Caco-2 (cell line): ENCODE measurements around the gene CDK19. TPM values are rescaled to one million over a fixed set of nuclear protein-coding genes. Genes with fewer than 3 reads are reported as not detected.

Experiments used
- BruUV-seq: library from RNA; stranded (reverse); fragments of 400-500 nt; replicated peaks from 2 replicates; lab custom pipeline; 2021; lab: Mats Ljungman, UMichigan
- CTCF ChIA-PET: fragments of 300-600 bp; sonication (Branson Sonifier 250); formaldehyde crosslinking; loops from one replicate; lab custom pipeline; 2022; ENCODE audit warnings: antibody characterized with exemption; lab: Charles Lee
- POLR2A ChIA-PET: fragments of 300-600 bp; sonication (Branson Sonifier 250); formaldehyde crosslinking; loops from one replicate; lab custom pipeline; 2022; ENCODE audit warnings: antibody characterized with exemption; lab: Charles Lee
- DNase-seq, 2 experiments: peaks; one replicate each; pipeline versions ENCODE4 v3.0.0 to v3.0.0-alpha.2; 2020 to 2022
- H3K27me3 ChIP-seq: replicated peaks from 2 replicates; pipeline ENCODE4 v1.6.0; 2011; ENCODE audit warnings: low read length; ENCODE audit not compliant: control insufficient read depth, insufficient read depth
- H3K36me3 ChIP-seq: 2 replicates; pipeline ENCODE4 v1.5.1; 2011; ENCODE audit warnings: low read length; ENCODE audit not compliant: control insufficient read depth, insufficient read depth
- H3K4me1 ChIP-seq: fragments of 250-450 bp; sonication (Bioruptor Pico); 2 replicates; pipeline ENCODE4 v1.5.1; 2020; ENCODE audit warnings: mild to moderate bottlenecking
- H3K4me3 ChIP-seq: 2 replicates; pipeline ENCODE4 v1.5.1; 2011; ENCODE audit warnings: low read depth, mild to moderate bottlenecking, control low read depth, low read length
- H3K9me3 ChIP-seq: fragments of 250-450 bp; sonication (Bioruptor Pico); 2 replicates; pipeline ENCODE4 v1.5.1; 2020; ENCODE audit warnings: mild to moderate bottlenecking, moderate library complexity
- H3K27ac Mint-ChIP-seq: one replicate; pipeline ENCODE4 v1.8.0; 2022; ENCODE audit warnings: mixed read lengths; ENCODE audit not compliant: unreplicated experiment
- H3K27me3 Mint-ChIP-seq: one replicate; pipeline ENCODE4 v1.8.0; 2022; ENCODE audit warnings: mixed read lengths; ENCODE audit not compliant: insufficient read depth, unreplicated experiment
- H3K36me3 Mint-ChIP-seq: one replicate; pipeline ENCODE4 v1.8.0; 2022; ENCODE audit warnings: mild to moderate bottlenecking, mixed read lengths; ENCODE audit not compliant: insufficient read depth, unreplicated experiment
- H3K4me1 Mint-ChIP-seq: one replicate; pipeline ENCODE4 v1.8.0; 2022; ENCODE audit warnings: low read depth, mixed read lengths; ENCODE audit not compliant: unreplicated experiment
- H3K4me3 Mint-ChIP-seq: one replicate; pipeline ENCODE4 v1.8.0; 2022; ENCODE audit warnings: mild to moderate bottlenecking, moderate library complexity, mixed read lengths; ENCODE audit not compliant: unreplicated experiment
- H3K9me3 Mint-ChIP-seq: one replicate; pipeline ENCODE4 v1.8.0; 2022; ENCODE audit warnings: mixed read lengths; ENCODE audit not compliant: unreplicated experiment
- CTCF ChIP-seq, 2 experiments: fragments of 200-600 bp in 1 of 2; IDR thresholded peaks; 1 replicate in 1 of 2; 2 replicates in 1 of 2; pipeline versions ENCODE4 v1.5.1 to v1.8.0; 2011 to 2022; ENCODE audit warnings: antibody characterized with exemption in 1 of 2, control low read depth in 1 of 2, inconsistent platforms in 1 of 2, low read depth in 1 of 2, low read length in 1 of 2, mild to moderate bottlenecking in 1 of 2, moderate library complexity in 1 of 2; ENCODE audit not compliant: insufficient read depth in 1 of 2, severe bottlenecking in 1 of 2, unreplicated experiment in 1 of 2
- intact Hi-C: fragments of 100-400 bp; cut with micrococcal nuclease; formaldehyde crosslinking; loops from one replicate; pipeline ENCODE4 v1.10.0; 2022; ENCODE audit not compliant: unreplicated experiment
- total RNA-seq: library from RNA; stranded (reverse); gene quantifications from 2 replicates; pipeline ENCODE4 v1.2.3, GENCODE V29; 2022

The CDK19 gene
- total RNA-seq, 1 experiment from 2014 or later, result 24.6 TPM

GRCh38 chr6:110575925-110576463 is 239.3 kb downstream of the CDK19 start:
- Mint-ChIP-seq H3K36me3 (no peaks in the 10 kb centered on the region), H3K27ac (no peak overlapping the region), H3K9me3 (no peaks in the 10 kb centered on the region), H3K4me3 (no peak overlapping the region), H3K4me1 (no peaks in the 10 kb centered on the region), H3K27me3 (no peaks in the 10 kb centered on the region)
- TF ChIP-seq CTCF (IDR thresholded peaks at IDR 0.05; ENCODE audit: insufficient read depth in 1 of 2, low read depth in 1 of 2, low read length in 1 of 2, severe bottlenecking in 1 of 2, unreplicated experiment in 1 of 2), result no peak
- ChIA-PET POLR2A (no interaction called here), CTCF (no interaction called here)
- DNase-seq, result no peak
- BruUV-seq, result no TSS peak
- no peaks in the 10 kb centered on the region for H3K36me3 ChIP-seq
- H3K27me3 ChIP-seq, result no peaks in the 10 kb centered on the region
- H3K4me3 ChIP-seq, result no peak overlapping the region
- H3K9me3 ChIP-seq, result no peaks in the 10 kb centered on the region
- intact Hi-C loops, result no loop called here
- no peaks in the 10 kb centered on the region for H3K4me1 ChIP-seq

- H3K27me3 Mint-ChIP-seq, result no peaks in the 10 kb centered on the region
- CTCF ChIA-PET, result no interaction called here
- no peak for DNase-seq
- Histone ChIP-seq H3K4me3 (no peak overlapping the region), H3K9me3 (no peaks in the 10 kb centered on the region), H3K36me3 (no peaks in the 10 kb centered on the region), H3K4me1 (no peaks in the 10 kb centered on the region), H3K27me3 (no peaks in the 10 kb centered on the region)
- no peaks in the 10 kb centered on the region for H3K9me3 Mint-ChIP-seq
- no peak for TF ChIP-seq CTCF (IDR thresholded peaks at IDR 0.05; ENCODE audit: insufficient read depth in 1 of 2, low read depth in 1 of 2, low read length in 1 of 2, severe bottlenecking in 1 of 2, unreplicated experiment in 1 of 2)
- H3K4me3 Mint-ChIP-seq, result no peak overlapping the region
- POLR2A ChIA-PET, result no interaction called here
- no peak overlapping the region for H3K27ac Mint-ChIP-seq
- no peaks in the 10 kb centered on the region for H3K36me3 Mint-ChIP-seq
- BruUV-seq, result no TSS peak
- no peaks in the 10 kb centered on the region for H3K4me1 Mint-ChIP-seq
- intact Hi-C loops, result no loop called here
These were observed 240.5 kb downstream of the CDK19 start for GRCh38 chr6:110574817-110575216.

- intact Hi-C loops, result no loop called here
- no peak for TF ChIP-seq CTCF (IDR thresholded peaks at IDR 0.05; ENCODE audit: insufficient read depth in 1 of 2, low read depth in 1 of 2, low read length in 1 of 2, severe bottlenecking in 1 of 2, unreplicated experiment in 1 of 2)
- no peak overlapping the region for H3K4me3 Mint-ChIP-seq
- Histone ChIP-seq H3K4me1 (no peaks in the 10 kb centered on the region), H3K9me3 (no peaks in the 10 kb centered on the region), H3K36me3 (no peaks in the 10 kb centered on the region), H3K27me3 (no peaks in the 10 kb centered on the region), H3K4me3 (no peak overlapping the region)
- POLR2A ChIA-PET, result no interaction called here
- H3K36me3 Mint-ChIP-seq, result no peaks in the 10 kb centered on the region
- H3K4me1 Mint-ChIP-seq, result no peaks in the 10 kb centered on the region
- no peak overlapping the region for H3K27ac Mint-ChIP-seq
- H3K27me3 Mint-ChIP-seq, result no peaks in the 10 kb centered on the region
- H3K9me3 Mint-ChIP-seq, result no peaks in the 10 kb centered on the region
- no TSS peak for BruUV-seq
- no peak for DNase-seq
- CTCF ChIA-PET, result no interaction called here
These were observed 241.7 kb downstream of the CDK19 start for GRCh38 chr6:110573537-110573936.
